Measurements from ENCODE around the gene OR4E2.

Gene OR4E2

DNA sequence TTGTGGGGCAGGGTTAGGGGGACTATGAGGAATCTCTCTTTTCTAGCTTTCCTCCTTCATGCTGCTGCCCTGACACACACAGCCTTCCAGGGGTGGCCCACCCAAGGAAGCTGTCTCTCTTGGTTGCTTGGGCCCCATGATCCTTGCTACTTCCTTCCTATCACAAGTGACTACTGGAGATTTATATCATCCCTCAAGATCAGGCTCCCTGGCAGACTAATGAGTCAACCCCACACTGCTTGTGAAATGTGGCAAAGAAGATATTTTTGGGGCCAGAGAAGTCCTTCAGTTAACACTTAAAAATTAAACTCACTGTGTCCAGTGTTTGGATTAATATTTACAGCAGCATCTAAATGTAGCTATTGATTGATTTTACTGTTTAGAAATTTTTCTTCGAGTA is 18.5 kb downstream of the OR4E2 start:
- Histone ChIP-seq H3K79me1 (ENCODE audit: low read length) (no peaks in the 10 kb centered on the region), H4K8ac (ENCODE audit: low read depth, low read length) (no peak overlapping the region), H3K4me2 (ENCODE audit: low read length) (no peak overlapping the region), H4K5ac (ENCODE audit: low read length) (no peak overlapping the region), H3K4me3 (ENCODE audit: low read length) (no peak overlapping the region), H3K23ac (ENCODE audit: low read length) (no peak overlapping the region), H3K36me3 (ENCODE audit: control insufficient read depth, insufficient read depth, low read length) (no peaks in the 10 kb centered on the region), H3K18ac (ENCODE audit: low read length) (no peak overlapping the region), H3K79me2 (ENCODE audit: control insufficient read depth, insufficient read depth, low read length) (no peaks in the 10 kb centered on the region), H3K27me3 (ENCODE audit: insufficient read depth, low read length, poor library complexity) (no peaks in the 10 kb centered on the region), H2BK15ac (replicated peaks; ENCODE audit: low read depth) (no peak overlapping the region), H2BK5ac (ENCODE audit: low read length) (no peak overlapping the region), H3K27ac (ENCODE audit: low read depth, low read length) (no peak overlapping the region), H2AK5ac (ENCODE audit: low read length) (no peak overlapping the region), H3K56ac (ENCODE audit: low read length) (no peak overlapping the region), H3K4ac (ENCODE audit: low read depth, low read length) (no peak overlapping the region), H2BK120ac (ENCODE audit: low read depth, low read length) (no peak overlapping the region), H3K4me1 (ENCODE audit: control insufficient read depth, low read depth, low read length) (no peaks in the 10 kb centered on the region), H3K9ac (ENCODE audit: low read length) (no peak overlapping the region)
- no CpG with 5 or more reads among the region's 1 CpG for WGBS (ENCODE audit: extremely low coverage, insufficient coverage, low lambda C conversion rate)
- DNase-seq = no peak

- H2BK120ac ChIP-seq (ENCODE audit: low read depth, low read length) = no peak within 1 kb of the TSS
- H3K4ac ChIP-seq (ENCODE audit: low read depth, low read length) = no peak within 1 kb of the TSS
- H3K4me2 ChIP-seq (ENCODE audit: low read length) = no peak within 1 kb of the TSS
- H3K79me1 ChIP-seq (ENCODE audit: low read length) = no peaks in the 10 kb centered on the region
- no peak within 1 kb of the TSS for H3K9ac ChIP-seq (ENCODE audit: low read length)
- H2AK5ac ChIP-seq (ENCODE audit: low read length) = no peak within 1 kb of the TSS
- no peak within 1 kb of the TSS for H3K4me3 ChIP-seq (ENCODE audit: low read length)
- H3K27me3 ChIP-seq (ENCODE audit: insufficient read depth, low read length, poor library complexity) = no peaks in the 10 kb centered on the region
- H3K18ac ChIP-seq (ENCODE audit: low read length) = no peak within 1 kb of the TSS
- no peak within 1 kb of the TSS for H2BK15ac ChIP-seq (replicated peaks; ENCODE audit: low read depth)
- no peak within 1 kb of the TSS for H4K5ac ChIP-seq (ENCODE audit: low read length)
- H3K79me2 ChIP-seq (ENCODE audit: control insufficient read depth, insufficient read depth, low read length) = no peaks in the 10 kb centered on the region
- H3K23ac ChIP-seq (ENCODE audit: low read length) = no peak within 1 kb of the TSS
- no CpG with 5 or more reads among the region's 1 CpG for WGBS (ENCODE audit: extremely low coverage, insufficient coverage, low lambda C conversion rate)
- no peak within 1 kb of the TSS for H3K56ac ChIP-seq (ENCODE audit: low read length)
- H2BK5ac ChIP-seq (ENCODE audit: low read length) = no peak within 1 kb of the TSS
- no peaks in the 10 kb centered on the region for H3K36me3 ChIP-seq (ENCODE audit: control insufficient read depth, insufficient read depth, low read length)
- no peaks in the 10 kb centered on the region for H3K4me1 ChIP-seq (ENCODE audit: control insufficient read depth, low read depth, low read length)
- no peak within 1 kb of the TSS for H4K8ac ChIP-seq (ENCODE audit: low read depth, low read length)
- no peak for DNase-seq
- no peak within 1 kb of the TSS for H3K27ac ChIP-seq (ENCODE audit: low read depth, low read length)
Measured at GRCh38 chr14:21673718-21674117, 20.1 kb downstream of the OR4E2 start, which contains the start of gene OR4E1. OR4E1 (minus strand) TSS chr14:21673818; CDS start chr14:21670935, 2,883 bp downstream.

- Histone ChIP-seq H3K4ac (ENCODE audit: low read depth, low read length) (no peak overlapping the region), H2BK5ac (ENCODE audit: low read length) (no peak overlapping the region), H3K4me1 (ENCODE audit: control insufficient read depth, low read depth, low read length) (no peaks in the 10 kb centered on the region), H4K5ac (ENCODE audit: low read length) (no peak overlapping the region), H3K27me3 (ENCODE audit: insufficient read depth, low read length, poor library complexity) (no peaks in the 10 kb centered on the region), H3K27ac (ENCODE audit: low read depth, low read length) (no peak overlapping the region), H3K79me1 (ENCODE audit: low read length) (no peaks in the 10 kb centered on the region), H4K8ac (ENCODE audit: low read depth, low read length) (no peak overlapping the region), H3K56ac (ENCODE audit: low read length) (no peak overlapping the region), H3K9ac (ENCODE audit: low read length) (no peak overlapping the region), H2BK15ac (replicated peaks; ENCODE audit: low read depth) (no peak overlapping the region), H2AK5ac (ENCODE audit: low read length) (no peak overlapping the region), H3K23ac (ENCODE audit: low read length) (no peak overlapping the region), H3K4me2 (ENCODE audit: low read length) (no peak overlapping the region), H3K36me3 (ENCODE audit: control insufficient read depth, insufficient read depth, low read length) (no peaks in the 10 kb centered on the region), H2BK120ac (ENCODE audit: low read depth, low read length) (no peak overlapping the region), H3K4me3 (ENCODE audit: low read length) (no peak overlapping the region), H3K79me2 (ENCODE audit: control insufficient read depth, insufficient read depth, low read length) (no peaks in the 10 kb centered on the region), H3K18ac (ENCODE audit: low read length) (no peak overlapping the region)
- WGBS (ENCODE audit: extremely low coverage, insufficient coverage, low lambda C conversion rate) = no CpG with 5 or more reads among the region's 4 CpGs
- DNase-seq = no peak
Measured at GRCh38 chr14:21675566-21675965, 21.9 kb downstream of the OR4E2 start.

DNA sequence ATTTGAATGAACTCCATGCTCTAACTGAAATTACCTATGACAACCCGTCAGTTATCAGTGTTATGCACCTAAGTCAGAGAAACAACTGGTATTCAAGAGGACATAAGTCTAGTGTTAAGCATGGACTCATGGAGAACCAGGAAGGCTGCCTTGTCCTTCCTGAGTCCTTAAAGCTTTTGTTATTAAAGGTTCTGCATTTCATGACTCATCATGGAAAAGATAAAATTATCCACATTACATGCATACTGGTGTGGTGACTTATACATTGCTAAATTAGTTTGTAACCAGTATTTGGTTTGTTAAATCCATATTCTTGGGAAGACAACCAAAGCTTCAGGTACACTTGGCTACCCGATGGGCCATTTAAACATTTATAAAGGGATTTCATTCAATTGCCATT is 26.4 kb downstream of the OR4E2 start:
- Histone ChIP-seq H2BK15ac (replicated peaks; ENCODE audit: low read depth) (no peak overlapping the region), H3K27me3 (ENCODE audit: insufficient read depth, low read length, poor library complexity) (no peaks in the 10 kb centered on the region), H3K27ac (ENCODE audit: low read depth, low read length) (no peak overlapping the region), H3K4me1 (ENCODE audit: control insufficient read depth, low read depth, low read length) (no peaks in the 10 kb centered on the region), H2BK5ac (ENCODE audit: low read length) (no peak overlapping the region), H3K79me1 (ENCODE audit: low read length) (no peaks in the 10 kb centered on the region), H2AK5ac (ENCODE audit: low read length) (no peak overlapping the region), H3K4me2 (ENCODE audit: low read length) (no peak overlapping the region), H3K56ac (ENCODE audit: low read length) (no peak overlapping the region), H4K8ac (ENCODE audit: low read depth, low read length) (no peak overlapping the region), H3K9ac (ENCODE audit: low read length) (no peak overlapping the region), H3K18ac (ENCODE audit: low read length) (no peak overlapping the region), H3K23ac (ENCODE audit: low read length) (no peak overlapping the region), H3K79me2 (ENCODE audit: control insufficient read depth, insufficient read depth, low read length) (no peaks in the 10 kb centered on the region), H3K36me3 (ENCODE audit: control insufficient read depth, insufficient read depth, low read length) (no peaks in the 10 kb centered on the region), H2BK120ac (ENCODE audit: low read depth, low read length) (no peak overlapping the region), H4K5ac (ENCODE audit: low read length) (no peak overlapping the region), H3K4me3 (ENCODE audit: low read length) (no peak overlapping the region), H3K4ac (ENCODE audit: low read depth, low read length) (no peak overlapping the region)
- no CpG with 5 or more reads among the region's 2 CpGs for WGBS (ENCODE audit: extremely low coverage, insufficient coverage, low lambda C conversion rate)
- DNase-seq = no peak

DNA sequence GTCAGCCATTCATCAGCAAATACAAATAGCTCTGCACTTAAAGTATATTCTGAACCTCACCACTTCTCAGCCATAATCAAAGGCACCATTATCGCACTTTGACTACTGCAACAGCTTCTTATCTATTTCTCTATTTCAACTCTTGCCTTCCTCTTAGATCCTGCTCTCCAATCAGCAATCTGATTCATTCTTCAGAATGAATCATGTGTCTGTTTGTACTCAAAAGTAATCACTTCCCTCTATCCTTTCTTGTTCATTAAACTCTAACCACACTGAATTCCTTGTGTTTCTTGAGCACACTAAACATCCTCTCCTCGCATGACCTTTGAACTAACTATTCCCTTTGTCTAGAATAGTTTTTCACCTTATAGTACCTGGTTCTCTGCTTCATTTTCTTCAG is 32.8 kb downstream of the OR4E2 start:
- no peak overlapping the region for H3K27ac ChIP-seq (ENCODE audit: low read depth, low read length)
- H3K4me2 ChIP-seq (ENCODE audit: low read length) = no peak overlapping the region
- no peak overlapping the region for H2AK5ac ChIP-seq (ENCODE audit: low read length)
- no peak overlapping the region for H4K5ac ChIP-seq (ENCODE audit: low read length)
- no peak overlapping the region for H2BK15ac ChIP-seq (replicated peaks; ENCODE audit: low read depth)
- DNase-seq = no peak
- H3K4me3 ChIP-seq (ENCODE audit: low read length) = no peak overlapping the region
- H3K4ac ChIP-seq (ENCODE audit: low read depth, low read length) = no peak overlapping the region
- H3K27me3 ChIP-seq (ENCODE audit: insufficient read depth, low read length, poor library complexity) = no peaks in the 10 kb centered on the region
- H3K79me2 ChIP-seq (ENCODE audit: control insufficient read depth, insufficient read depth, low read length) = no peaks in the 10 kb centered on the region
- no peaks in the 10 kb centered on the region for H3K79me1 ChIP-seq (ENCODE audit: low read length)
- H3K18ac ChIP-seq (ENCODE audit: low read length) = no peak overlapping the region
- H2BK120ac ChIP-seq (ENCODE audit: low read depth, low read length) = no peak overlapping the region
- H3K4me1 ChIP-seq (ENCODE audit: control insufficient read depth, low read depth, low read length) = no peaks in the 10 kb centered on the region
- no peaks in the 10 kb centered on the region for H3K36me3 ChIP-seq (ENCODE audit: control insufficient read depth, insufficient read depth, low read length)
- no peak overlapping the region for H3K56ac ChIP-seq (ENCODE audit: low read length)
- H4K8ac ChIP-seq (ENCODE audit: low read depth, low read length) = no peak overlapping the region
- H3K23ac ChIP-seq (ENCODE audit: low read length) = no peak overlapping the region
- H3K9ac ChIP-seq (ENCODE audit: low read length) = no peak overlapping the region
- no peak overlapping the region for H2BK5ac ChIP-seq (ENCODE audit: low read length)
- WGBS (ENCODE audit: extremely low coverage, insufficient coverage, low lambda C conversion rate) = no CpG with 5 or more reads among the region's 2 CpGs

DNA sequence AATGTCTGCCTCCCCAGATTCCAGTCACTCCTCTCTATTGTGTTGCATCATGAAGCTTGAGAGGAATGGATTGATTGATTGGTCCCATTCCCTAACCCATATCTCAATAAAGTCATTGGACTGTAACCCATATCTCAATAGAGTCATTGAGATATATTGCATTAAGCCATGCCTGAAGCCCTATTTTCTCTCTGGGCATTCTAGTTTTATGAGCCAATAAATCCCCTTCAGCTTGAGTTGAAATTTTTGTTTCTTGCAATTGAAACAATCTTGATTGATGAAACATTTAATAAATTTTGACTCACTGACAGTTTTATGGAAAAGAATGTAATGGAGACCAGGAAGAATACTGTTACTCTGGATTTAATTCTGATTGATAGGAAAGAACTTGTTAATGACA is 40.8 kb downstream of the OR4E2 start:
- H3K4me2 ChIP-seq (ENCODE audit: low read length) = no peak overlapping the region
- no peak overlapping the region for H3K9ac ChIP-seq (ENCODE audit: low read length)

More for the DNA sequence above, 40.8 kb downstream of the OR4E2 start:
- H3K79me1 ChIP-seq (ENCODE audit: low read length) = no peaks in the 10 kb centered on the region
- no peak overlapping the region for H4K8ac ChIP-seq (ENCODE audit: low read depth, low read length)
- H2BK120ac ChIP-seq (ENCODE audit: low read depth, low read length) = no peak overlapping the region
- no peaks in the 10 kb centered on the region for H3K79me2 ChIP-seq (ENCODE audit: control insufficient read depth, insufficient read depth, low read length)
- H3K36me3 ChIP-seq (ENCODE audit: control insufficient read depth, insufficient read depth, low read length) = no peaks in the 10 kb centered on the region
- H3K23ac ChIP-seq (ENCODE audit: low read length) = no peak overlapping the region
- H3K56ac ChIP-seq (ENCODE audit: low read length) = no peak overlapping the region
- H2BK15ac ChIP-seq (replicated peaks; ENCODE audit: low read depth) = no peak overlapping the region
- no peak overlapping the region for H2AK5ac ChIP-seq (ENCODE audit: low read length)
- no peak for DNase-seq
- H3K18ac ChIP-seq (ENCODE audit: low read length) = no peak overlapping the region
- no peak overlapping the region for H3K4ac ChIP-seq (ENCODE audit: low read depth, low read length)
- H3K27ac ChIP-seq (ENCODE audit: low read depth, low read length) = no peak overlapping the region
- no peak overlapping the region for H2BK5ac ChIP-seq (ENCODE audit: low read length)
- H4K5ac ChIP-seq (ENCODE audit: low read length) = no peak overlapping the region
- no peak overlapping the region for H3K4me3 ChIP-seq (ENCODE audit: low read length)
- no peaks in the 10 kb centered on the region for H3K4me1 ChIP-seq (ENCODE audit: control insufficient read depth, low read depth, low read length)
- H3K27me3 ChIP-seq (ENCODE audit: insufficient read depth, low read length, poor library complexity) = no peaks in the 10 kb centered on the region

Data from mesendoderm (in vitro differentiated cells).